PFSK-1 (cell line): Measurements from ENCODE around the gene MDM1.

ENCODE experiments used
- FOXP2 ChIP-seq: optimal IDR thresholded peaks from 2 replicates; pipeline ENCODE3; 2011; ENCODE audit warnings: borderline replicate concordance, control low read depth, inconsistent platforms; ENCODE audit not compliant: insufficient read depth; ENCODE audit errors: extremely low read length, extremely low read depth
- POLR2AphosphoS5 ChIP-seq: IDR thresholded peaks from 2 replicates; pipeline ENCODE4 v1.6.1; 2012; ENCODE audit warnings: low read depth, mild to moderate bottlenecking, control low read depth, low read length, moderate library complexity
- SIN3A ChIP-seq: IDR thresholded peaks from 2 replicates; pipeline ENCODE4 v1.6.1; 2012; ENCODE audit warnings: mild to moderate bottlenecking, low read length, moderate library complexity, borderline replicate concordance; ENCODE audit not compliant: insufficient read depth
- TAF1 ChIP-seq: IDR thresholded peaks from 2 replicates; pipeline ENCODE4 v1.6.1; 2012; ENCODE audit warnings: low read length, control low read depth, borderline replicate concordance; ENCODE audit not compliant: insufficient read depth
- TF ChIP-seq, protein P1 (sequence below), 2 experiments: IDR thresholded peaks; 2 replicates each; pipeline versions ENCODE4 v1.6.1 to v1.8.0; 2011 to 2012; ENCODE audit warnings: low read depth in 2 of 2, low read length in 2 of 2, control low read depth in 1 of 2, inconsistent platforms in 1 of 2, mild to moderate bottlenecking in 1 of 2, moderate library complexity in 1 of 2; ENCODE audit not compliant: insufficient read depth in 1 of 2

MDM1 gene

DNA sequence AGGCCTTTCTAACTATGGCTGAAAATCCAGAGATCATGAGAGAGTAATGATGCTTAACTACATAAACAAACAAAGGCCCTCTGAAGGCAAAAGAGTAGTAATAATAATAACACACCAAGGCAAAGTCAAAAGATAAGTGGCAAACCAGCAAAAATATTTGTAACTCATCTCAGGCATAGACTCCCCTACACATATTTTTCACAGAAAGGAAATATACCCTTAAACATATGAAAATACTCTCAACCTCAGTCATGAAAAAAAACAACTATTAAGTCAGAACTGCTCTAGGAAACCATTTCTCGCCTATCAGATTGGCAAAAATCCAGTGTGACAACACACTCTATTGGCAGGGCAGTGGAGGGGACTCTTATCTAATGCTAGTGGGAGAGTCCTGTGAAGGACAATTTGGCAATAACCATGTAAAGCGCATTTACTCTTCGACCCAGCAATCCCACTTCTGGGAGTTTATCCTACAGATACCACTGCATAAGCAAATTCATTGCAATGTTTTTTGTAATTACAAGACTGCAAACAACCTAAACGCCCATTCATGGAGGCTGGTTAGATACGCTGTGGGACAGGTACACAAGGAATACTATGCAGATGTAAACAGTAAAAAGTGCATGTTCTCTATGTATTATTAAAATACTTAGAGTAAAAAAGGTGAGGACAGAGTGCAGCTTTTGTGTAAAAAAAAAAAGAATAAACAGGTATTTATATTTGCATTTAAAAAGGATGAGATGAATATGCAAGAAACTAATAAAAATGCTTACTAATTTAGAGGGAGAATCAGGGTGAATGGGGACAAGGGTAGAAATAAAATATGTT is 52.7 kb downstream of the MDM1 start:
- TF ChIP-seq SIN3A (peak; percentile 87; the same call in 1 of the 2 replicates), TAF1 (no peak), FOXP2 (no peak), POLR2AphosphoS5 (no peak)
- TF ChIP-seq, protein P1, sequence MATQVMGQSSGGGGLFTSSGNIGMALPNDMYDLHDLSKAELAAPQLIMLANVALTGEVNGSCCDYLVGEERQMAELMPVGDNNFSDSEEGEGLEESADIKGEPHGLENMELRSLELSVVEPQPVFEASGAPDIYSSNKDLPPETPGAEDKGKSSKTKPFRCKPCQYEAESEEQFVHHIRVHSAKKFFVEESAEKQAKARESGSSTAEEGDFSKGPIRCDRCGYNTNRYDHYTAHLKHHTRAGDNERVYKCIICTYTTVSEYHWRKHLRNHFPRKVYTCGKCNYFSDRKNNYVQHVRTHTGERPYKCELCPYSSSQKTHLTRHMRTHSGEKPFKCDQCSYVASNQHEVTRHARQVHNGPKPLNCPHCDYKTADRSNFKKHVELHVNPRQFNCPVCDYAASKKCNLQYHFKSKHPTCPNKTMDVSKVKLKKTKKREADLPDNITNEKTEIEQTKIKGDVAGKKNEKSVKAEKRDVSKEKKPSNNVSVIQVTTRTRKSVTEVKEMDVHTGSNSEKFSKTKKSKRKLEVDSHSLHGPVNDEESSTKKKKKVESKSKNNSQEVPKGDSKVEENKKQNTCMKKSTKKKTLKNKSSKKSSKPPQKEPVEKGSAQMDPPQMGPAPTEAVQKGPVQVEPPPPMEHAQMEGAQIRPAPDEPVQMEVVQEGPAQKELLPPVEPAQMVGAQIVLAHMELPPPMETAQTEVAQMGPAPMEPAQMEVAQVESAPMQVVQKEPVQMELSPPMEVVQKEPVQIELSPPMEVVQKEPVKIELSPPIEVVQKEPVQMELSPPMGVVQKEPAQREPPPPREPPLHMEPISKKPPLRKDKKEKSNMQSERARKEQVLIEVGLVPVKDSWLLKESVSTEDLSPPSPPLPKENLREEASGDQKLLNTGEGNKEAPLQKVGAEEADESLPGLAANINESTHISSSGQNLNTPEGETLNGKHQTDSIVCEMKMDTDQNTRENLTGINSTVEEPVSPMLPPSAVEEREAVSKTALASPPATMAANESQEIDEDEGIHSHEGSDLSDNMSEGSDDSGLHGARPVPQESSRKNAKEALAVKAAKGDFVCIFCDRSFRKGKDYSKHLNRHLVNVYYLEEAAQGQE (IDR thresholded peaks at IDR 0.05; ENCODE audit: insufficient read depth in 1 of 2, low read depth in 2 of 2, low read length in 2 of 2): no peak

DNA sequence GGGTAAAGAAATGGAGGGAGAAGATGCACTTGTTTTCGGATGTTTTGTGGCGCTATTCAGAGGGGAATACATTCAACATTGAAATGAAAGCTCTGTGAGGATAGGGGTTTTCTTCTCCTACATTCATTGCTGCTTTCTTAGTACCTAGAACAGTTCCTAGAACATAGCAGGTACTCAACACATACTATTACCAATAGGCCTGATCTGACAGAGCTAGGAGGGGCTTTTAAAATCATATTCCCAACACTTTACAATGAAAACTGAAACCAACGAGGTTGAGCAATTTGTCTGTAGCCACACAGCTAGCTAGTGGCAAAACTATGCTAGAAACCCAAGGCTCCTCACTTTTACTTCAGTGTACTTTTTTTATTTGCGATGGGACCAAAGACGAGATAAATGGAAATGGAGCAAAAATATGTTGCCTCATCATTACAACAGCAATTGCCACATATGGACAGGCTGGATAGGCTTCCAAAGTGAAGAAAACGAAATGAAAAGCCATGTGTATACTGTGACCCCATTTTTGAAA is 55.7 kb downstream of the MDM1 start:
- TF ChIP-seq FOXP2: no peak
- TF ChIP-seq, protein P1 (IDR thresholded peaks at IDR 0.05; ENCODE audit: insufficient read depth in 1 of 2, low read depth in 2 of 2, low read length in 2 of 2): no peak
- no peak for TF ChIP-seq POLR2AphosphoS5
- no peak for TF ChIP-seq SIN3A
- no peak for TF ChIP-seq TAF1

DNA sequence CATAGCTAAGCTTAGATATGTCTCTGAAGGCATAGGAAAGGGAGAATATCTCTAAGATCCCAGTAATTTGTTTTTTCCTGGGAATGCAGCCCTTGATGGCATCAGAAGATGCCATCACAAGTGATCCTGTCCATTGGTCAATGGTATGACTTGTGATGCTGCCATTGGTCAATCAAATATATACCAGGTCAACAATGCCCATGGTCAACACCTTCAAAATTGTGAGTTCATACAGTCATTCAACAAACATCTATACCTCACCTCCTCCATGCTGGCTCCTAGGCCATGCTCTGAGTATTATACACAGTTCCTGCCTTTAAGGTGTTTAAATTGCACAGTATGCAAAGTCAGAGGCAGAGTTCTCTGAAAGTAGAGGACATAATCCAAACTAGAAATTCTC is 59.4 kb downstream of the MDM1 start:
- TF ChIP-seq TAF1 (no peak), POLR2AphosphoS5 (no peak), FOXP2 (no peak), SIN3A (no peak)
- TF ChIP-seq, protein P1 (IDR thresholded peaks at IDR 0.05; ENCODE audit: insufficient read depth in 1 of 2, low read depth in 2 of 2, low read length in 2 of 2): no peak

DNA sequence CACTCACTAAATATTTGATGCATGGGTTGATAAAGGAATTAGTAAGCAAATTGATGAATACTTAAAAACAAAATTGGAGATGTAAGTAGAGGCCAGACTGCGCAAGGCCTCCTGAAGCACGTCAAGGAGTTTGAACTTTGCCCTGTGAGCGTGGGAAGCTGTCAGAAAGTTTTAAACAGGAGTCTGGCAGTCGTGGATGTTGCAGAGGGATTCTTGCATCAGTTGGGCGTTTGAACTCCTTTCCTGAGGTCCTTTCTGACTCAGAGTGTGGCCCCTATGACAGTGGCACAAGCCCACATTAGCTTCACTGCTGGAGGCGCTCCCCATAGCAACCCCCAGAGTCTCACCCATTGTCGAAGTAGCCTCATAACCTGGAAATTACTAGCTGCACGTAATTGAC is 60.8 kb downstream of the MDM1 start:
- no peak for TF ChIP-seq POLR2AphosphoS5
- no peak for TF ChIP-seq SIN3A
- TF ChIP-seq FOXP2: no peak
- TF ChIP-seq, protein P1 (IDR thresholded peaks at IDR 0.05; ENCODE audit: insufficient read depth in 1 of 2, low read depth in 2 of 2, low read length in 2 of 2): no peak
- TF ChIP-seq TAF1: no peak

DNA sequence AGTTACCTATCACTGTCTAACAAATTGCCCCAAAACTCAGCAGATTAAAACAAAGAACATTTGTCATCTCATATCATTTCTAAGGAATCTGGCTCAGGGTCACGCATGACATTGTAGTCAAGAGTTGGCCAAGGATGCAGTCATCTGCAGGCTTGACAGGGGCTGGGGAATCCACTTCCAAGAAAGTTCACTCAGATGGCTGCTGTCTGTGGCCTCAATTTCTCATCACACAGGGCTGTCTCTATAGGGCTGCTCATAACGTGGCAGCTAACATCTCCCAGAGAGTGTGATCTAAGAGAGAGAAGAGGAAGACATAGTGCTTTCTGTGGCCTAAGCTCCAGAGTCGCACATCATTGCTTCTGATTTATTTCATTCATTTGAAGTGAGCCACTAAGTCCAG is 61.8 kb downstream of the MDM1 start:
- no peak for TF ChIP-seq TAF1
- no peak for TF ChIP-seq POLR2AphosphoS5
- no peak for TF ChIP-seq SIN3A
- TF ChIP-seq, protein P1 (IDR thresholded peaks at IDR 0.05; ENCODE audit: insufficient read depth in 1 of 2, low read depth in 2 of 2, low read length in 2 of 2): no peak
- no peak for TF ChIP-seq FOXP2
